ENCODE results near the gene STMND1.
A peak's percentile ranks its signal among the peaks of the same experiment; 100 is the strongest.
"Not testable (repeated sequence)": the region's sequence is repeated elsewhere in the genome, so short reads cannot be mapped to it uniquely, and the experiment has no call there.

The STMND1 gene

DNA sequence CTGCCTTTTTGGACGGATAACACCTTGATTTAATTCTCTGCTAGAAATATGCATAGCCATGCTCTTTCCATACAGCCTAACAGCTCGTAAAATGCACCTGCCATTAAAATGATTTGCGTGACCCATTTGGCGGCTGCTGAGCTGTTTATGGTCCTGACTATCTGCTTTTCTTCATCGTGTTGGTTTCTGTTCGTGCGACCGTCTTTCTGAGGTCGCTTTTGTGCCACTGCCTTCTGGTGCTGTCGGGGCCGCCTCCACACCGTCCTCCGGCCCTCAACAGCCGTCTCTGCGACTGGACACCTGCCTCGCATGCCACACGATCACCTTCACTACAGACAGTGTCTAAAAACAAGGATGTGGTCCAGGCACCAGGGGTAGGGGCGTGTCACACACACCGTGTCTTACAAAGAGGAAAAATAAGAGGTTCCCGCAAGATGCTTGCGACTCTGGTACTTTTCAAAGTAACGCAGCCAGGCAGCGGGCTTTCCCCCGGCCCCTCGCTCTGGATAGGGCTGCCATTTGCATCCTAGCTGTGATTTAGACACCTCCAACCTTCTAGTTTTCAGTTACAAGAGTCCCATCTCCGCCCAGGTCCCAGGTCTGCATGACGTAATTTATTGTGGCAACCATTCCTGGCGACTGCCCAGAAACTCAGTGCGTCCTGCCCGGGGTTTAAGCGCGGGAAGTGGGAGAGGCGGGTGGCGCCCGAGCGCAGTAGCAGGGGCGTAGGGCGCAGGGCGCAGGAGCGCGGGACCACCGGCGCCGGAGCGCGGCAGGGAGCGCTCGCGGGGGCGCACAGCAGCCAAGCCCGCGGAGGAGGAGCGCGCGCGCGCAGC lies at the start of gene STMND1:
TSS of gene STMND1 (plus strand) at position 629 of the 836 bp plus-strand sequence. CDS start 208 bp downstream, outside the sequence.
- DNase-seq, result no peak

DNA sequence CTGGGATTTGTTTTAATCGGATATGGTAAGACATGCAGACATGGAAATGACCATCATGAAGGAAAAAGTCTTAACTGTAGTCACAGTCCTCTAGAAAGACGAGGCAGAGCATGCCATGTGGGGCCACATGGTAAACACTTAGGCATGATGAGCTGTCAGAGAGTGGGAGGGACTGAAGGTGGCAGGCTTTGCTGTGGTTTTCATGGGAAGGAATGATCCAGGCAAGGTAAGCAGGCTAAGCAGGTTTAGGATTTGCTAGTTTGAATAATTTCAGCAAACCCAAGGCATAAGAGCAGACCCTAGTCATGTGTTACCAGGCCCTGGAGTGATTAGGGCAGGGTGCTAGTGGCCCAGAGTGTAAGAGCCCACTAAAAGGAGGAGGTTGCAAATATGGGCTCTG lies 47.2 kb upstream of the STMND1 start:
- DNase-seq, result no peak

DNA sequence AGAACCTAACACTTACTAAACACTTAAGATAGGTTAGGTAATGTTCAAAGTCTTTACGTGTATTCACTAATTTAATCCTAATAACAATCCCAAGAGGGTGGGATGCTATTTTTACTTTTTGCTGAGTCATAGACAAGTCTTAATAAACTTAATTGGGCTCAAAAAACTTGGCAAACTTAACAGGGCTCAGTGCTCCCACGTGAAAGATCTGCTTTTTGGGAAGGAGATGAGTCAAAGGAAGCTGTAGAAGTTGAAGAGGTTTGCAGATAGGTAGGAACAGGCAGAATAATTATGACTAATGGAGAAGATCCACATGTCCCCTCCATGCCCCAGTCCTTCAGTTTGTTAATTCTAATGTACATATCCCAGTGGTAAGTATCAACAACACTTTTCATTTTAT lies 44.5 kb upstream of the STMND1 start:
- no peak for DNase-seq

DNA sequence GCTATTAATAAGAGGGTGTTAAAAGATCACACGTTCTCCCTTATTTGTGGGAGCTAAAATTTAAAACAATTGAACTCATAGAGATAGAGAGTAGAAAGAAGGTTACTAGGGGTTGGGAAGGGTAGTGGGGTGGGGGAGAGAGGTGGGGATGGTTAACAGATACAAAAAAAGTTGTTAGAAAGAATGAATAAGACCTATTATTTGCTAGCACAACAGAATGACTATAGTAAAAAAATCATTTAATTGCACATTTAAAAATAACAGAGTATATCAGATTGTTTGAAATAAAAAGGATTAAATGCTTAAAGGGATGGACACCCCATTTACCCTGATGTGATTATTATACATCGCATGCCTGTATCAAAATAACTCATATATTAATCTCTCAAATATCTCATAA lies 43.3 kb upstream of the STMND1 start:
- DNase-seq, result no peak

DNA sequence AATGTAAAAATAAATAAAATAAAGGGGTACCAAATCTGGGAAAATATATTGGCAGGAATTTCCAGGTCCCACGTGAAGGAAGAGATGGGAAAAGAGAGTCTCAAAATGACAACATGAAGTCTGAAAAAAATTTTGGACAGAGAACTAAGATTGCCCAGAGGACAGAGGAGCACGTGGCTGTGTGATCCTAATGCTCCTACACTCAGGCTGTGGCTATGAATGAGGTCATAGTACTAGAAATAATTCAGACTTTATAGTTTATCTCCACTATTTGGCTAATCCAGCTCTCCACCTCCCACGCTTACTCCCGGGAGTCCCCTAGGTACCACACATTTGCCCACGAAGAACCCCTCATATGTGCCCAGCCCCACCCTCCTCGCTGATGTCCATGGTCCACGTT lies 42.8 kb upstream of the STMND1 start:
- no peak for DNase-seq

DNA sequence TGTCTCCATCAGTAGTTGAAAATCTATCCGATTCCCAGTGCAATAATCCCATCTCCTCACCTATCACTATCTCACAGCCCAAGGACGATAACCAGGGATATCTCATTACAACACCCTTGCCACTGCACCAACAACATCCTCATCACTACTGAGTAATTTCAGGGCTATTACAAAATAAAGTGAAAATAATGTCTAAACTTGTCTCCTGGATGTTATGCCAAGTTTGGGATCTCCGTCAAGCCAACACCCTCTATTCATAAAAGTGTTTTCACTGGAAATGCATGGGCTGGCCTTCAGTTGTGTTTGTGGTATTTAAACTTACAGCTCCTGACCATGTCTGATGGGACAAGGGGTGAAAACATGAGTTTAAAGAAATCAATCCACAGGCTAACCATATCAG lies 42.0 kb upstream of the STMND1 start:
- DNase-seq, result no peak

DNA sequence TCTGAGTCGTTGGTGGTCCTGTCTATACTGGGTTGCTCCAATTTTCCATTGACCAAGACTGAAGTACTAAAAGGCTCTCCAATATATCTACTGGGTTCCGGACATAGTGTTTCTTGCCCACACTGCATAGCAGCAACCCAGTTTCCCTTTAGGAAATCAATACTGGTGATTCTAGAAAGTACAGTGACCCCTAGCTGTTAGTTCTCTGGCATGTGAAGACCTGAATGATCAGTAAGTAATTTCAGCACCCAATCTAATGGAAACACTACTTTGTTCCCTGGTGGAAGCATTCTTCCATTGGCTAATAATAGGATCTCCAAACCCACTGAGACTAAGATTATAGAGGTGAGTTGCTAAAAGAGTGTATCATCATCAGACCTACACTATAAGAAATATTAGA lies 40.8 kb upstream of the STMND1 start:
- DNase-seq, result no peak

DNA sequence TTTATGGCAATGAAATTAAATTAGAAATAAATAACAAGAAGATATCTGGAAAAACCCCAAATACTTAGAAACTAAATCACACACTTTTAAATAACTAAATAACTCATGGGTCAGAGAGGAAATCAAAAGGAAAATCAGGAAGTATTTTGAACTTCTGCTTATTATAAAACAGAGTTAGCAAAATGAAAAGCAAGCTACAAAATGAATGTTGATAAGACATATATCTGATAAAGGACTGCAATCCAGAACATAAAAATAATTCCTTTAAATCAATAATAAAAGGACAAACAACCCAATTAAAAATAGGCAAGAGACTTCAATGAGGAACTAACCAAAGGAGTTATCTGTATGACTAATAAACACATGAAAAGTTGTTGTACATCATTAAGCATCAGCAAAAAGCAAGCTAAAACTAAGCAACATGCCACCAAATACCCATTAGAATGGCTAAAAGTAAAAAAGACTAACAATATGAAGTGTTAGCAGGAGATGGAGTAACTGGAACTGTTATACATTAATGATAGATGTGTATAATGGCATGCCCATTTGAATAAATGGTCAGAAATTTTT lies 38.9 kb upstream of the STMND1 start:
- DNase-seq, result no peak

DNA sequence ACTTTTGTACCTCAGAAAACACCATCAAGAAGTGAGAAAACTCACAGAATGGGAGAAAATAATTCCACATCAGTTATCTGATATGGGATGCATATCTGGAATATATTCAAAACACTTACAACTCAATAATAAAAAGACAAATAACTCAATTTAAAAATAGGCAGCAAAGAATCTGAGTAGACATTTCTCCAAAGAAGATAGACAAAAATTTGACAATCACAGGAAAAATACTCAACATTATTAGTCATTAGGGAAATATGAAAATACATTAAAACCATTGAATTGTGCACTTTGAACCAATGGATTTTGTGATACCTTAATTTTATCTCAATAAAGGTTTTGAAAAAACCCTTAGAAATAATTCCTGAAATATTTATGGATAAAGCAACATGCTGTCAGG lies 36.9 kb upstream of the STMND1 start:
- no peak for DNase-seq

DNA sequence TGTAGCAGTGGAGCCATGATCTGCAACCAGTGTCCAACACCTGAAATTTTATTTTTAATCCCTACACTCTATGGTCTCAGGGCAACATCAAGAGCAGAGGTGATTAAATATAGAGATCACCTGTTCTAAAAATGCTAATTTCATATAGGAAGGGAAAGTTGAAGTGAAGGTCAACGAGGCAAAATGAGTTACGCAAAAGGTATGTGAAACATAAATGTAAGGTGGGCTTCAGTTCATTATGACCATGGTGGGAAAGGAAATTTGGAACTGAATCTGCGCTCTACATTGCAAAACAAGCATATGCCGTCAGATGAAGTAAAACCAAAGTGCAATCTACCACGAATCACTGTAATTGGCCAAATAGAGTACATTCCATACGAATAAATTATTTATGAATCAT lies 35.2 kb upstream of the STMND1 start:
- DNase-seq, result no peak

DNA sequence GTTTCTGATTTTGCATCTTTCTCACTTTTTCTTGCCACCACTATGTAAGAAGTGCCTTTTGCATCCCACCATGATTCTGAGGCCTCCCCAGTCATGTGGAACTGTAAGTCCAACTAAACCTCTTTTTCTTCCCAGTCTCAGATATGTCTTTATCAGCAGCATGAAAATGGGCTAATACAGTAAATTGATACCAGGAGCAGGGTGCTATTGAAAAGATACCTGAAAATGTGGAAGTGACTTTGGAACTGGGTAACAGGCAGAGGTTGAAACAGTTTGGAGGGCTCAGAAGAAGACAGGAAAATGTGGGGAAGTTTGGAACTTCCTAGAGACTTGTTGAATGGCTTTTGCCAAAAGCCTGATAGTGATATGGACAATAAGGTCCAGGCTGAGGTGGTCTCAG lies 32.9 kb upstream of the STMND1 start:
- DNase-seq, result not testable (repeated sequence)

DNA sequence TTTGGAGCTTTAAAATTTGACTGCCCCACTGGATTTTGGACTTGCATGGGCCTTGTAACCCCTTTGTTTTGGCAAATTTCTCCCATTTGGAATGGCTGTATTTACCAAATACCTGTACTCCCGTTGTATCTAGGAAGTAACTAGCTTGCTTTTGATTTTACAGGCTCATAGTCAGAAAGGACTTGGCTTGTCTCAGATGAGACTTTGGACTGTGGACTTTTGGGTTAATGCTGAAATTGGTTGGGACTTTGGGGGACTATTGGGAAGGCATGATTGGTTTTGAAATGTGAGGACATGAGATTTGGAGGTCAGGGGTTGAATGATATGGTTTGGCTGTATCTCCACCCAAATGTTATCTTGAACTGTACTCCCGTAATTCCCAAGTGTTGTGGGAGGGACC lies 31.4 kb upstream of the STMND1 start:
- DNase-seq, result not testable (repeated sequence)

DNA sequence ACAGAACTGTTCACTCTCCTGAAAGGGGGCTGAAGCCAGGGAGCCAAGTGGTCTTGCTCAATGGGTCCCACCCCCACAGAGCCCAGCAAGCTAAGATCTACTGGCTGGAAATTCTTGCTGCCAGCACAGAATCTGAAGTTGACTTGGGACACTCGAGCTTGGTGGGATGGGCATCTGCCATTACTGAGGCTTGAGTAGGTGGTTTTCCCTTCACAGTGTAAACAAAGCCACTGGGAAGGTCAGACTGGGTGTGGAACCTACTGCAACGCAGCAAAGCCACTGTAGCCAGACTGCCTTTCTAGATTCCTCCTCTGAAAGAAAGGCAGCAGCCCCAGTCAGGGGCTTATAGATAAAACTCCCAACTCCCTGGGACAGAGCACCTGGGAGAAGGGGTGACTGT lies 28.3 kb upstream of the STMND1 start:
- DNase-seq, result not testable (repeated sequence)

DNA sequence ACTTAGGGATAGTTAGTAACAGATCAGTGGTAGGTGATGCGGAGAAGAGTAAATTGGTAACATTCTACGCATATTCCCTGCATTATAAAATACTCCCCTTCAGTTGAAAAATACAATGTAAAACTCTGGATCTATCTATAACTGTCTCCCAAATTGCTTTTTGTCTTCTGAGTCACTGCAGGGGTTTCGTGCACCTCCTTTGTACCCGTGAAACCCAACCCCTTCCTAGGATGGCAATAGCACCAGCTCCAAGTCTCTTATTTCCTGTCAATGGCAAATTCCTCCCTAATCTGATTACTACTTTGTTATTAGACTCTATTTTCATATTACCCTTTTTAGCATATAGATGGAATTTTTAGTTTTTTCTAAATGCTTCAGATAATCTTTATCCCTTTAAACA lies 20.6 kb upstream of the STMND1 start:
- DNase-seq, result no peak

DNA sequence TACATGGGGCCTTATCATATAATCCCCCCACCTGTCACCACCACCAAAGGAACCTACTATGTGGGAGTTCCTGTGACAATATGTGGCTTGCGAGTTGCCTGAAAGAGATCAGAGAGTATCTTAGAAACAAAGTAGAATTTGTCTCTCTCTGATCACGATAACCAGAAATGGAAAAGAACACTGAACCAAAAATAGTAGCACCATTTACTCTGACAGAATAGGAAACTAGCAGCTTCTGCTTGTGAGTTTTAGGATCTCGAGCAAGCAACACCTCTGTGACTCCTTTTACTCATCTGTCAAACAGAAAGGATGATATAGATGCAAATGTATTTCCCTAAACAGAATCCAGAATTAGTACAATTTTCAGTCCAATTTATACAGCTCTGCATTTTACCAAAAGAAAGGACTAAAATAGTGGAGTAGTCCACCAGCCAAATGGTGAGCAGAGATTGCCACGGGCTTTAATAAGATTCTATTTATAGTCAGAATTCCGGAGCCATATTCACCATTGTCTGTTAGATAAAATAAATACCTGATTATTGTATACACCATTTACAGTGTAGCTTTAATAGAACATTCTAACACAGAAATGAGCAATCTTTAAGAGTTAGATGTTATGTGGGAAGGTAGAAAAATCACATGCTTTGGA lies 19.9 kb upstream of the STMND1 start:
- no peak for DNase-seq

DNA sequence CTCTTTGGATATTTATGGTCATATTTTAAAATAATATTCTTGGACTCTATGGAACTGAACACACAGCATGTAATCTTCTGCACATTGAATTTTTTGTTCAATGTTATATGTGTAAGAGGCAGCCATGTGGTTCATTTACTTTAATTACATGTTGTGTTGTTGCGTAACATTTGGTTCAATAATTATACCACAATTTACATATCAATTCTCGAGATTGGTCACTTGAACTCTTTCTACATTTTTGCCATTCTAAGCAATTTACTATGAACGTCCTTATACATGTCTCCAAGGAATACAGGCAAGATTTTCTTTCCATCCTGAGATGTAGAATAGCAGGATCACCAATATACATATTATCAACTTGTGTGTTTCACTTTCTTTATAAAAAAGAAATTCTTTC lies 18.5 kb upstream of the STMND1 start:
- no peak for DNase-seq

DNA sequence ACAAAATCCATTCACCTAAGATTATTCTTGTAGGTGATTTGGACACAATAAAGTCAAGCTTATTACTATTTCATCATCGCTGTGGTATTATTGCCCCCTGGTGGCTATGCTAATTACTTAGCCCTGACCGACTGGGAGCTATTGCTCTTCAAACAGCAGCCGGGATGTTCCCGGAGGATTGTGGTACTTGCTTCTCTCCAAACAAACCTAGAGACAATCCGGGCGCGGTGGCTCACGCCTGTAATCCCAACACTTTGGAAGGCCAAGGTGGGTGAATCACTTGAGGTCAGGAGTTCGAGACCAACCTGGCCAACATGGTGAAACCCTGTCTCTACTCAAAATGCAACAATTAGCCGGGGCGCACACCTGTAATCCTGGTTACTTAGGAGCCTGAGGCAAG lies 15.4 kb upstream of the STMND1 start:
- DNase-seq, result peak; percentile 46

DNA sequence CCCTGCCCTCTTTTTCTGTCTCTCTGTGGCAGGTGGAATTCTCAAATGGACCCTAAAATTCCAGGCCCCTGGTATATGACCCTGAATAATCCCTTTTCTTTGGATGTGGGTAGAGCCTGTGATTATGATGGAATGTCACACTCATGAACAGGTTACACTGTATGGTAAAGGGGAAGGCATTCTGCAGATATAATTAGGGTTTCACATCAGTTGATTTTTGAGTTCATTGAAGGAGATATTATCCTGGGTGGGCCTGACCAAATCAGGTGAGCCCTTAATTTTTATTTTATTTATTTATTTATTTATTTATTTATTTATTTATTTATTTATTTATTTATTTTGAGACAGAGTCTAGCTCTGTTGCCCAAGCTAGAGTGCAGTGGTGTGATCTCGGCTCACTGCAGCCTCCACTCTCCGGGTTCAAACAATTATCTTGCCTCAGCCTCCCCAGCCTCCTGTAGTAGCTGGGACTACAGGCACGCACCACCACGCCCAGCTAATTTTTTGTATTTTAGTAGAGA lies 13.7 kb upstream of the STMND1 start:
- DNase-seq, result no peak

DNA sequence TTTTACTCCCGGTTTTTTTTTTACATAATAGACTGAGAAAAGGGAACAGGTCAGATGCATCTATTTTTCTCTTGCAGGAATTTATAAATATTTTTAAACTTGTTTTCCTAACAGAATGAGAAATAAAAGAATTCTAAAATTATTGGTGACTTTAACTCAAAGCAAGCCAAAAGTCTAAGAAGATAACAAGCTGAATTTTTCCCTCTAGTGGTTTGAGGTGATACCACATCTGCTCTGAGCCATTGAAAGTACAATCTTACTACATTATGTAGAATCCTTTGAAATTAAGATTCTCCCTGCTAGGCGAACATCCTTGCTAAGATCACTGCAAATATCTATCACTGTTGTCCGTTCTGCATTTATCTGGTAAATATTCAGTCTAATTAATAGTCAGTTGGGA lies 10.7 kb upstream of the STMND1 start:
- no peak for DNase-seq

DNA sequence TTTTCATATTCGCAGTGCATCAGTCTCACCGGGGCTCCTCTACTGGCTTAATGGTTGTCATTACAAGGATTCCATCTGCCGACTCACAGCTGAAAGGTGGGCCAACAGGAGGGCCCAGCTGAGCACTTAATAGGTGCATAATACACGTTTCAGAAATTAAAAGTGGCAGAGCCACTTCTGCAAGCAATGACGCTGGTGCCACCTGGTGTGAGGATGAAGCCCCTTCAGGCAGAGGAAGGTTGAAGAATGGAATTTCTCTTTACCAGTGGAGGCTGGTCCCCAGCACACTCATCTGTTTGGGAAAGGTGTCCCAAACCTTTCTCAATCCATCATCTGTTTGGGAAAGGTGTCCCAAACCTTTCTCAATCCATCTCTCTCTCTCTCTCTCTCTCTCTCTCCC lies 8.2 kb upstream of the STMND1 start:
- DNase-seq, result no peak

DNA sequence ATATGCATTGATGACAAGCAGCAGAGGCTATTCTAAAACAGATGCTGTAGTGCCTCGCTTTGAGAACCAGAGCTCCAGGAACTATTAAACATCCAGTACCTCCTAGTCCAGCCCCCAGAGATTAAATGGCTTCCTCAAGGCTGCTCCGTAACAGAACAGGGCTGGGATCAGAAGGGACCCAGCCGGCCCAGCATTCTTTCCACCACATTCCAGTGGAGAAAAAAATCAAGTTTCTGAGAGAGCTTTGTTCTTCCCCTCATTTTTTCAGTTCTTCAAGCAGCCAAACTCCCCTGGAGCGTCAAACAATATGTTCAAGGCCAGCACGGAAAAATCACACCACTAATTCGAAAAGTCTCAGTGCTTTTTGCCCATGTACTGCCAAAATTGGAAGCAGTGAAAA lies 5.8 kb upstream of the STMND1 start:
- no peak for DNase-seq

DNA sequence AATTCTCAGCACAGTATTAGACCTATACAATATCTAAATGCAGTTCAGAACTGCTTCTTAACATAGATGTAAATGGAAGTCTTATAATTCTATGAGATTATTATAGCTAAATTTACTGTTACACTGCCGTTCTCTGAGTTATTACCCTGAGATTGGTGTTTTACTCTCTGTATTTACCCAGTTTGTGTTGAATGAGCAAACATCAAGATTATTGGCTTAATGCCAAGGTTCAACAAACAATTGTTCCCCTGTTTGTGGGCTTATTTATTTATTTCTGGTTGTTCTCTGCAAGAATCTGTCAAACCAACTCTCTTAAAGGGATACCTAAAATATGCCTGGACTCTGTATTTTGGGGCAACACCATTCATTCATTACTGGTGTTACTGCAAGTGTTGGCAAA lies 5.2 kb upstream of the STMND1 start:
- DNase-seq, result no peak

DNA sequence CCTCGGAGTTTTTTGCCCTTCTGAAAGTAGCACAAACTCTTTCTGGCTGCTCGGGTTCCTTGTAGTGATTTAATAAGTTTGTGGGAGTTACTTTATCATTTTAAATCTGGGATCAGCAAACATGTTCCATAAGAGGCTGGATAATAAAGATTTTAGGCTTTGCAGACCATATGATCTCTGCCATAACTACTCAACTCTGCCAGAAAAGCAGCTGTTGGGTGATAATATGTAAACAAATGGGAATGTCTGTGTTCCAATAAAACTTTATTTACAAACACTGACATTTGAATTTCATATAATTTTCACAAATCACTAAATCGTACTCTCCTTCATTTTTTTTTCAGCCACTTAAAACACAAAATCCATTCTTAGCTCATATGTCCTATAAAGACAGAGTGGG lies 3.9 kb upstream of the STMND1 start:
- no peak for DNase-seq

DNA sequence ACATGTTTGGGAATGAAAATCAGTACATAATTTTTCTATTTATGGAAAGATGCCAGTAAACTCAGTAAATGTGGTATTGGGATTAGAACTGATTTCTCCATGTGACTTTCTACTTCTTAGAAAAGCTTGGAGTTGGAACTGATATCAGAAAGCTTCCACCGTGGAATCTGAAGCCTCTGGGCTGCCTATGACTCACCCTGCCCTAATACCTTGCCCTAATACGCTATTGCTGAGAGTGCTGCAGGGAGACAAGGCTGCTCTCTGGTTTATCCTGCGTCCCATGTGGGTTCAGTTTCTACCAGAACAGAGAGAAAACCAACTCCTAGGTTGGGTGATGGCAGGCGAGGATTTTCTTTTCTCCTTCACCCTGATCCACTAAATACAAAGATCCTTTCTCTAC lies 3.3 kb upstream of the STMND1 start:
- DNase-seq, result no peak

Data from CD4-positive, alpha-beta T cell treated with Interleukin-10 for 1 hour (primary cell).